Left lobe of liver (tissue), 2 donors: ENCODE measurements around the gene SH2B2. TPM values are rescaled to one million over a fixed set of nuclear protein-coding genes. Genes with fewer than 3 reads are reported as not detected.
"Not testable (repeated sequence)": the region's sequence is repeated elsewhere in the genome, so short reads cannot be mapped to it uniquely, and the experiment has no call there.

Source experiments
- ATAC-seq: fragments of 200-7000 bp; cut with Tn5 transposase; one replicate; pipeline ENCODE4 v1.9.1; 2020; ENCODE audit warnings: mild to moderate bottlenecking, moderate library complexity
- DNase-seq: peaks from one replicate; pipeline ENCODE4 v3.0.0-alpha.2; 2020; ENCODE audit warnings: low spot score
- total RNA-seq: library from RNA; stranded (reverse); gene quantifications from one replicate; pipeline ENCODE4 v1.2.1, GENCODE V29; 2021
- donor health status: DM: no; HTN: no; CAD: no; lungs with moderate emphysema.
- donor health status: DM: no; HTN: yes; CAD: no.

Gene SH2B2
- total RNA-seq, 1 donor from 2014 or later: 3.0 TPM

DNA sequence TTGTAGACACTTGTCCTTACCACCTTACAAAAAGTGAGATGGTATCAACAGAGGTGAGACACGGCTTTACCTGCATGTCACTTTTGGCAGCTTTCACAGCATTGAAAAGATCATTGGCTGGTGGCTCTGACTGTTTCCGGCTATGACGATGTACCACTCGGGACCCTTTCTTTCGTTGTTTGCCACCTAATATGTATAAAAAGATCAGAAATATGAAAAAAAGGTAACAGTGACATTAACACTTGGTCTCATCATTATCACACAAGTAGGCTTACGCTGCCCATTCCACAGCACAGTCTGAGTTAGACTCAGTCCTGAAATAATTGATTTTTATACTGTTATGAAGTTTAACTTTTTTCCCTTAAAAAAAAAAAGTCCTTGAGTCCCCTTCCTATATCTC lies 40.5 kb downstream of the SH2B2 start:
- DNase-seq: peak; percentile 2

GRCh38 chr7:102328863-102329262 lies 42.2 kb downstream of the SH2B2 start:
- not testable (repeated sequence) for ATAC-seq, DNase-seq

More for the DNA sequence above, 40.5 kb downstream of the SH2B2 start:
- ATAC-seq: not testable (repeated sequence)

DNA sequence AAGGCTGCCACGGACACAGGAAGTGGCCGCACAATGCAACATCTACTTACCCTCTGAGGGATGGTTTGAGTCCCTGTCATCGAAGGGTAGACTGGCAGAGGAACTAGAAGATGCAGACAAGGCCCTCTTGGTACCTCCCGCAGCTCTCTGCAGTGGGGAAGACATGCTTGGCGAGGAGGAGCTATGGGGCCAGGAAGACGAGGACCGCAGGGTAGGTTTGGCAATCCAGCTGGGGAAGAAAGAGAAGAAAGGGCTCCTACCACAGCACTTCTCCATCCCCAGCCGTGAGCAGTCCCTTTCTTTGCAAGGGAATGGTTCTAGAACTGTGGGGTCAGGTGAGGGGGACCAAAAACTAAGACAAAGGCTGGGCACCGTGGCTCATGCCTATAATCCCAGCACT lies 42.7 kb downstream of the SH2B2 start:
- ATAC-seq: not testable (repeated sequence)
- DNase-seq: peak; percentile 15

DNA sequence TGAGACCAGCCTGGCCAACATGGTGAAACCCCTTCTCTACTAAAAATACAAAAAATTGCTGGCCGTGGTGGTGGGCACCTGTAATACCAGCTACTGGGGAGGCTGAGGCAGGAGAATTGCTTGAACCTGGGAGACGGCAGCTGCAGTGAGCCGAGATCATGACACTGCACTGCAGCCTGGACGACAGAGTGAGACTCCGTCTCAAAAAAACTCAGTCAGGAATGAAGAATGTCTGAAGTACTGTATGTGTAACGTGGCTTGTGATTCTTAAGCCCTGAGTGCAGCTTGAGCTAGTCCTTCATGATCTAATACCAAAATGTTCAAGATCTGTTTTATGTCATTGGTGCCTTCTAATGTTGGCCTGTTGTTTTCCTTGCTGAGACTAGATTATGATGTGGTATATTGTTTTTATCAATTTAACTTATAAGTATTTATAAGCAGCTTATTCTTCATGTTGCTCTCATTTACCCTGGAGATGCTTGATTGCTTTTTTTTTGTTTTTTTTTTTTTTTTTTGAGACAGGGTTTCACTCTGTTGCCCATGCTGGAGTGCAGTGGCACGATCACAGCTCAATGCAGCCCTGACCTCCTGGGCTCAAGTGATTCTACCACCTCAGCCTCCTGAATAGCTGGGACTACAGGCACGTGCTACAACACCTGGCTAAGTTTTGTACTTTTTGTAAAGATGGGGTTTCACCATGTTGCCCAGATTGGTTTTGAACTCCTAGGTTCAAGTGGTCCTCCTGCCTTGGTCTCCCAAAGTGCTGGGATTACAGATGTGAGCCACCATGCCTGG lies 44.2 kb downstream of the SH2B2 start:
- ATAC-seq: not testable (repeated sequence)

GRCh38 chr7:102335574-102335973 lies 48.9 kb downstream of the SH2B2 start:
- ATAC-seq, DNase-seq: not testable (repeated sequence)

More for the DNA sequence above, 44.2 kb downstream of the SH2B2 start:
- not testable (repeated sequence) for DNase-seq

DNA sequence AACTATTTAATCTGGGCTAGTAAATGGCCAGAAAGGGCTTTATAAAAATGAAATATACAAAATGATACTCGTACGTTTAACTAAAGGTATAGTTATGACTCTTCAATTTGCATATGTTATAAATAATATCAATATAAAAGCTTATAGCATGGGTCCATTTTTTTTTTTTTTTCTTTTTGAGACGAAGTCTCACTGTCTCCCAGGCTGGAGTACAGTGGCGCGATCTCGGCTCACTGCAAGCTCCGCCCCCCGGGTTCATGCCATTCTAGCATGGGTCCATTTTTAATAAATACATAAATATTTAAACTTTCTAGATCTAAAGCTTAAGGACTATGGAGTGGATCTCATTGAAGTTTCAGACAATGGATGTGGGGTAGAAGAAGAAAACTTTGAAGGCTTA lies 50.3 kb downstream of the SH2B2 start:
- not testable (repeated sequence) for ATAC-seq, DNase-seq

DNA sequence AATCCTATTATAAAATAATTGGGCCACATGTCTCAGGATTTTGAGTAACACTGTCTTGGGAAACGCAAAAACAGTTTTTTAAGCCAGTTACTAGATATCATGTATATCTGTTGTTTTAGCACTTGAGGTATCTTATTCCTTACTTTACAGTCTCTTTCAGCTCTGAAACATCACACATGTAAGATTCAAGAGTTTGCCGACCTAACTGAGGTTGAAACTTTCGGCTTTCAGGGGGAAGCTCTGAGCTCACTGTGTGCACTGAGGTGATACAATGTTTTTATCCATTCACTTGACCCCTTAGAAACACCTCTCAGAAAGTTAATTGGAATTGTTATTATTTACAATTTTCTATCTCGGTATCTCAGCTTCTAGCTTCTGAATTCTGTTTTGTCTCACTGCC lies 50.8 kb downstream of the SH2B2 start:
- DNase-seq, ATAC-seq: not testable (repeated sequence)

DNA sequence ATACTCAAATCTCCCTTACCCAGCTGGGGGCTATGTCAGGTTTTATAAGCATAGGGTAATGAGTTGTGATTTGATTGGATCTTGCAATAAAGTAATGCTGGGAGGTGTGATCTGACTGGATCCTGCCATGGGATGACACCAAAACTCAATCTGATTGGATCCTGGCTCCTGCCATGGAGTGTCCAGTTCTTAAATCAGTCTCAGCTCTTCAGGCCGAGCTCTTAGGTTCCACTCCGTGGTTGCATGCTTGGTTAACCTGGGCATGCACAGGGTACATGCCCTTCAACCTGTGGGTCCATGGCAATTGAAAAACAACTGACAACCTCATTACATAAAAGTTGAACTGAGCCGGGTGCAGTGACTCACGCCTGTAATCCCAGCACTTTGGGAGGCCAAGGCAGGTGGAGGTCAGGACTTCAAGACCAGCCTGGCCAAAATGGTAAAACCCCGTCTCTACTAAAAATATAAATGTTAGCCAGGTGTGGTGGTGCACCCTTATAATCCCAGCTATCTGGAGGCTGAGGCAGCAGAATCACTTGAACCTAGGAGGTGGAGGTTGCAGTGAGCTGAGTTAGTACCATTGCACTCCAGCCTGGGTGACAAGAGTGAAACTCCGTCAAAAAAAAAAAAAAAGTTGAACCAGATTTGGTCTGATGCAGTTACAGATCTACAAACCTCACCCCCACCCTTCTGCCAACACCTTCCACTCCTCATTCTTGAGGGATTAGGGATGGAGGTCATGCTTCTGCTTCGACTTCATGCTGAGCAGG lies 54.1 kb downstream of the SH2B2 start:
- DNase-seq, ATAC-seq: not testable (repeated sequence)

- DNase-seq, ATAC-seq: not testable (repeated sequence)
Observed at GRCh38 chr7:102346983-102347382, 60.3 kb downstream of the SH2B2 start.

GRCh38 chr7:102356344-102356743 lies 69.7 kb downstream of the SH2B2 start, which contains the start of gene SPDYE6:
Gene SPDYE6 (minus strand): TSS chr7:102356444. CDS start chr7:102356023, 421 bp downstream.
- DNase-seq, ATAC-seq: not testable (repeated sequence)

- ATAC-seq (peak; percentile 99), DNase-seq (peak; percentile 98)
Observed at GRCh38 chr7:102363549-102364393, 77.1 kb downstream of the SH2B2 start.

GRCh38 chr7:102364394-102364886 lies 77.8 kb downstream of the SH2B2 start:
- DNase-seq: peak; percentile 46
- not testable (repeated sequence) for ATAC-seq

DNA sequence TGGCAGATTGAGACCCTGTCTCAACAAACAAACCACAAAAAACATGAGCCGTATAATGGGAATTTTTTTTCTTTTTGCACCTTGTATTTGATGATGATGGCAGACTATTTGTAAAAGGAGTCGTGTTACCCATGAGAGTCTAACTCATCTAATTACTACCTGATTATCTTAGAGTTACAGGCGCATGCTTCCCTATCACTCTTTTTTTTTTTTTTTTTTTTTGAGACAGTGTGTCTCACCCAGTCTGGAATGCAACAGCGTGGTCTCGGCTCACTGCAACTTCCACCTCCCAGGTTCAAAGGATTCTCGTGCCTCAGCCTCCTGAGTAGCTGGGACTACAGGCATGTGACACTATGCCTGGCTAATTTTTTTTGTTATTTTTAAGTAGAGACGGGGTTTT lies 78.7 kb downstream of the SH2B2 start:
- not testable (repeated sequence) for DNase-seq, ATAC-seq

- not testable (repeated sequence) for DNase-seq, ATAC-seq
Observed at GRCh38 chr7:102370038-102370437, 83.4 kb downstream of the SH2B2 start.

Other genes with a start within 250 kb of the SH2B2 start
- not detected for gene SPDYE6, start 69.6 kb downstream of the SH2B2 start, total RNA-seq
- 10.8 TPM for gene PRKRIP1, start 109.5 kb downstream of the SH2B2 start, total RNA-seq
- gene ORAI2, start 146.7 kb downstream of the SH2B2 start, total RNA-seq: 1.9 TPM
- gene ALKBH4, start 178.0 kb downstream of the SH2B2 start, total RNA-seq: 8.3 TPM
- gene LRWD1, start 178.1 kb downstream of the SH2B2 start, total RNA-seq: 16.4 TPM
- gene POLR2J, start 192.1 kb downstream of the SH2B2 start, total RNA-seq: 29.9 TPM
- 2.9 TPM for gene RASA4B, start 230.9 kb downstream of the SH2B2 start, total RNA-seq